NT2/D1 (cell line): Measurements from ENCODE around the gene CD93.

Experiments used
- SUZ12 ChIP-seq: IDR thresholded peaks from 2 replicates; pipeline ENCODE4 v1.6.1; 2011; ENCODE audit not compliant: insufficient read length, insufficient read depth; ENCODE audit errors: extremely low read depth
- YY1 ChIP-seq: IDR thresholded peaks from 2 replicates; pipeline ENCODE4 v1.6.1; 2011; ENCODE audit not compliant: insufficient read length, insufficient read depth

GRCh38 chr20:23059846-23060245, 26.3 kb downstream of the CD93 start:
- TF ChIP-seq YY1 (no peak), SUZ12 (no peak)
